ENCODE data around the gene CNN2.
A peak's percentile ranks its signal among the peaks of the same experiment; 100 is the strongest.

Gene CNN2

DNA sequence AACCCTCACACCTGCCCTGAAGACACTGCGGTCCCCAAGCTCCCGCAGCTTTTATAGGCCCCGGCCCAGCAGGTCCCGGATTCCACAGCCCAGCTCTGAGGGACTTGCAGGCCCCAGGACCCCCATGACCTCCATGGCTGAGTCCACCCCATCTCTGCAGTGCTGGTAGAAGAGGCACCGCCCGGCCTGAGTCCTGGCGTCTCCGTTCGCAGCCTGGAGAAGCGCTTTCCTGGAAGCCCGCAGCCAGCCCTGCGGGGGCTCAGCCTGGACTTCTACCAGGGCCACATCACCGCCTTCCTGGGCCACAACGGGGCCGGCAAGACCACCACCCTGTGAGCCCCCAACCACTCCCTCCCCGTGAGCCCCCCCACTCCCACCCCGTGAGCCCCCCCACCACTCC lies 22.7 kb downstream of the CNN2 start:
- no peak for DNase-seq (ENCODE audit: low spot score)

DNA sequence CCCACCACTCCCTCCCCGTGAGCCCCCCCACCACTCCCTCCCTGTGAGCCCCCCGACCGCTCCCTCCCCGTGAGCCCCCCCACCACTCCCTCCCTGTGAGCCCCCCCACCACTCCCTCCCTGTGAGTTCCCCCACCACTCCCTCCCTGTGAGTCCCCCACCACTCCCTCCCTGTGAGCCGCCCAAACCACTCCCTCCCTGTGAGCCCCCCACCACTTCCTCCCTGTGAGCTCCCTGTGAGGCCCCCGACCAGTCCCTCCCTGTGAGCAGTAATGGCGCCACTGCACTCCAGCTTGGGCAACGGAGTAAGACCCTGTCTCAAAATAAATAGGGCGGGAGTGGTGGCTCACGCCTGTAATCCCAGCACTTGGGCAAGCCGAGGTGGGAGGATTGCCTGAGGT lies 23.4 kb downstream of the CNN2 start:
- no peak for DNase-seq (ENCODE audit: low spot score)

DNA sequence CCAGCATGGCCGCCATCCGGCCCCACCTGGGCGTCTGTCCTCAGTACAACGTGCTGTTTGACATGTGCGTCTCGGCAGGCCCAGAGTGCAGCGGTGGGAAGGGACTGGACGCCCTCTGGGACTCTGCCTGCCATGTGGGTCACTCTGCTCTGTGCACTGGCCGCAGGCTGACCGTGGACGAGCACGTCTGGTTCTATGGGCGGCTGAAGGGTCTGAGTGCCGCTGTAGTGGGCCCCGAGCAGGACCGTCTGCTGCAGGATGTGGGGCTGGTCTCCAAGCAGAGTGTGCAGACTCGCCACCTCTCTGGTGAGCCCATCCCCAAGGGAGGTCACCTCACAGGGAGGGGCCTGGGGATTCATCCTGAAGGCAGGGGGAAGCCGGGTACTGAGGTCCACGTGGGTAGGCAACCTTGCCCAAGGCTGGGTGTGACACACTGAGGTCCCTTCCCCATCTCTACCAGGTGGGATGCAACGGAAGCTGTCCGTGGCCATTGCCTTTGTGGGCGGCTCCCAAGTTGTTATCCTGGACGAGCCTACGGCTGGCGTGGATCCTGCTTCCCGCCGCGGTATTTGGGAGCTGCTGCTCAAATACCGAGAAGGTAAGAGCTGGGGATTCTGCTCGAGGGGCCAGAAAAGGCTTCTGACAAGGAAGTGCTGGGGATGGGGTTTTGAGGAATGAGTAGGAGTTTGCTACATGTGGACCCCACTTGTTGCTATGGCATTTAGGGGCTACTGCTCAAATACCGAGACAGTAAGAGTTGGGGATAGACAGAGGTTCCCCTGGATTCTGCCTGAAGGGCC lies 24.8 kb downstream of the CNN2 start:
- DNase-seq (ENCODE audit: low spot score): no peak

DNA sequence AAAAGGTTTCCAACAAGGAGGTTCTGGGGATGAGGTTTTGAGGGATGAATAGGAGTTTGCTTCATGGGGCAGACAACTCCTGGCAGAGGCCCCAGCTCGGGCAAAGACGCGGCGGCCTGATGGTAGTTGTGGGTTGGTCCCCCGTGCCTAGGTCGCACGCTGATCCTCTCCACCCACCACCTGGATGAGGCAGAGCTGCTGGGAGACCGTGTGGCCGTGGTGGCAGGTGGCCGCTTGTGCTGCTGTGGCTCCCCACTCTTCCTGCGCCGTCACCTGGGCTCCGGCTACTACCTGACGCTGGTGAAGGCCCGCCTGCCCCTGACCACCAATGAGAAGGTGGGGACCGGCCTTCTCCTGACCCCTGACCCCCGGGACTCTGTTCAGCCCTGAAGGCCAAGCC lies 25.4 kb downstream of the CNN2 start:
- DNase-seq (ENCODE audit: low spot score): no peak

DNA sequence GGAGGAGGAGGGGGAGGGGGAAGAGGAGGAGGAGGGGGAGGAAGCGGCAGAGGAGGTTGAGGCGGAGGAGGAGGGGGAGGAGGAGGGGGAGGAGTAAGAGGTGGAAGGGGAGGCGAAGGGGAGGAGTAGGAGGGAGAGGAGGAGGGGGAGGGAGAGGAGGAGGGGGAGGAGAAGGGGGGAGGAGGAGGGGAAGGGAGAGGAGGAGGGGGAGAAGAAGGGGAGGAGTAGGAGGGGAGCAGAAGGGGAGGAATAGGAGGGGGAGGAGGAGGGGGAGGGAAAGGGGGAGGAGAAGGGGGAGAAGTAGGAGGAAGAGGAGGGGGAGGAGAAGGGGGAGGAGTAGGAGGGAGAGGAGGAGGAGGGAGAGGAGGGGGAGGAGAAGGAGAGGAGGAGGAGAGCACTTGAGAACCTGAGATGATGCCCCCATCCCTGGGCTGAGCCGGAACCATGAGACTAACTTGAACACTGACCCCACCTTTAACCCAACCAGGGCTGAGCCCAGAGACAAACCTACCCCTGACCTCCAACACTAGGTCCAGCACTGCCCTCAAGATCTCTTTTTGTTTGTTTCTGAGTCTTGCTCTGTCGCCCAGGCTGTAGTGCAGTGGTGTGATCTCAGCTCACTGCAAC lies 26.1 kb downstream of the CNN2 start:
- no peak for DNase-seq (ENCODE audit: low spot score)

DNA sequence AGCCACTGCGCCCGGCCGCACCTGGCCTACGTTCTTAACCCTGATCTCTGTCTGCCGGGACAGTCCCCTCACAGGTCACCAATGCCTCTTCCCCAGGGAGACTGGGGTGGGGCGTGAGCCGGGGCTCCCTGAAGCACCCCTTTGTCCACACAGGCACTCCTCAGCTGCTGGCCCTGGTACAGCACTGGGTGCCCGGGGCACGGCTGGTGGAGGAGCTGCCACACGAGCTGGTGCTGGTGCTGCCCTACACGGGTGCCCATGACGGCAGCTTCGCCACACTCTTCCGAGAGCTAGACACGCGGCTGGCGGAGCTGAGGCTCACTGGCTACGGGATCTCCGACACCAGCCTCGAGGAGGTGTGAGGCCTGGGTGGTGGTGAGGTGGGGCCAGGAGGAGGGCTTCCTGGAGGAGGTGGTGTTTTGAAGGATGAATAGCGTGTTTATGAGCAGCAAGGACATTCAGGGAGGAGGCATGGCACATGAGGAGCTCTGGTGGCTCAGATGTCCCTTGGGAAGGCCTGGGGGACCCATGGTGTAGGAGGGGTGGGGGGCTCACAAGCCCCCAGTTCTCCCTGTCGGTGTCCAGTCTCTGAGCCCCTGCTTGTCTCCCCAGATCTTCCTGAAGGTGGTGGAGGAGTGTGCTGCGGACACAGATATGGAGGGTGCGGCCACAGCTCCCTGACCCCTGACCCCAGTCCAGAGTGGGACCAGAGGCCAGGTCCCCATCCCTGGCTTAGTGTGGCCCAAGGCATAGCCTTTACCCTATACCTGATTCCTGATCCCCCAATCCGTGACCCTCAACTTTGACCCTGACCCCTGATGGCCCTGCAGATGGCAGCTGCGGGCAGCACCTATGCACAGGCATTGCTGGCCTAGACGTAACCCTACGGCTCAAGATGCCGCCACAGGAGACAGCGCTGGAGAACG lies 27.0 kb downstream of the CNN2 start:
- no peak for DNase-seq (ENCODE audit: low spot score)

DNA sequence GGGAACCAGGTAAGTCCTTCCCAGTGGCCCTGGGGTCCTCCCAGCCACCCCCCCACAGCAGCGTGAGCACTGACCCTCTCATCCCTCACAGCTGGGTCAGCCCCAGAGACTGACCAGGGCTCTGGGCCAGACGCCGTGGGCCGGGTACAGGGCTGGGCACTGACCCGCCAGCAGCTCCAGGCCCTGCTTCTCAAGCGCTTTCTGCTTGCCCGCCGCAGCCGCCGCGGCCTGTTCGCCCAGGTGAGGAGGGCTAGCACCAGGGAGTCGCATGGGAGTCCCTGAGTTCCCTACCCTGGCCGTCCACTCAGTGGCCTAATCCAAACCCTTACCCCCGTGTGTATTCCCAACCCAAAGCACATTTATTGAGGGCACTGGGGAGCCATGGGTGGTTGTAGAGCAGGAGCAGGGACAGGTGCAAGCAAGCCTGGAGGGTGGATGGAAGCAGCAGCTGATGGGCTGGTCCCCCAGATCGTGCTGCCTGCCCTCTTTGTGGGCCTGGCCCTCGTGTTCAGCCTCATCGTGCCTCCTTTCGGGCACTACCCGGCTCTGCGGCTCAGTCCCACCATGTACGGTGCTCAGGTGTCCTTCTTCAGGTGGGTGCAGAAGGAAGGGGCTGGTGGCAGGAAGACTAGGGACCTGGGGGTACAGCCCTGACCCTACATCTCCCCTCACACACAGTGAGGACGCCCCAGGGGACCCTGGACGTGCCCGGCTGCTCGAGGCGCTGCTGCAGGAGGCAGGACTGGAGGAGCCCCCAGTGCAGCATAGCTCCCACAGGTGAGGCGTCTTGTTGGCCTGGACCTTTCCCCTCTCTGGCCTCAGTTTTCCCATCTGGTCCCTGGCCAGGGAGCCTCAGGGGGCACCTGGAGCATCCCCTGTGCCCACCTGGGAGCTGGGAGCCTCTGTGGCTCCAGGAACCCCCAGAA lies 28.0 kb downstream of the CNN2 start:
- DNase-seq (ENCODE audit: low spot score): no peak

DNA sequence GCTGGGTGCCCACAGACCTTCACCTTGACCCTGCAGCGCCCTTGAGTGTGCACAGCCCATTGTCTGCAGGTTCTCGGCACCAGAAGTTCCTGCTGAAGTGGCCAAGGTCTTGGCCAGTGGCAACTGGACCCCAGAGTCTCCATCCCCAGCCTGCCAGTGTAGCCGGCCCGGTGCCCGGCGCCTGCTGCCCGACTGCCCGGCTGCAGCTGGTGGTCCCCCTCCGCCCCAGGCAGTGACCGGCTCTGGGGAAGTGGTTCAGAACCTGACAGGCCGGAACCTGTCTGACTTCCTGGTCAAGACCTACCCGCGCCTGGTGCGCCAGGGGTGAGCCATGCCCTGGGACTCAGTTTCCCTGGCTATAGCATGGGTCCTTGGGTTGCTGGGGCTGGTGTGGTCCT lies 28.6 kb downstream of the CNN2 start:
- DNase-seq (ENCODE audit: low spot score): no peak

DNA sequence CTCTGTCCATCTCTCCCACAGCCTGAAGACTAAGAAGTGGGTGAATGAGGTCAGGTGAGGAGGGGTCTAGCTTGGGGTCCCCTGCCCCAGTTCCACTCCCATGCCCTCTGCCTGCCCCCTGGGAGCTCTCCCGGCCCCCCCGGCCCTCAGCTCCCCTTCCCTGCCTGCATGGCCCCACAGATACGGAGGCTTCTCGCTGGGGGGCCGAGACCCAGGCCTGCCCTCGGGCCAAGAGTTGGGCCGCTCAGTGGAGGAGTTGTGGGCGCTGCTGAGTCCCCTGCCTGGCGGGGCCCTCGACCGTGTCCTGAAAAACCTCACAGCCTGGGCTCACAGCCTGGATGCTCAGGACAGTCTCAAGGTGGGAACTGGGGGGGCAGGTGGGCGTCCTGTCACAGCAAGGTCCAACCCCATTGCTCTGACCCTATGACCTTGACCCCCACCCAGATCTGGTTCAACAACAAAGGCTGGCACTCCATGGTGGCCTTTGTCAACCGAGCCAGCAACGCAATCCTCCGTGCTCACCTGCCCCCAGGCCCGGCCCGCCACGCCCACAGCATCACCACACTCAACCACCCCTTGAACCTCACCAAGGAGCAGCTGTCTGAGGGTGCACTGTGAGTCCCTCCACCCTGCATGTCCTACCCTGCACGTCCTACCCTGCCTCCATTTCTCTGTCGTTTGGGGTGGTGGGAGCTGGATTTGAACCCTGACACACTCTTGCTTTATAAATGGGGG lies 29.6 kb downstream of the CNN2 start:
- no peak for DNase-seq (ENCODE audit: low spot score)

DNA sequence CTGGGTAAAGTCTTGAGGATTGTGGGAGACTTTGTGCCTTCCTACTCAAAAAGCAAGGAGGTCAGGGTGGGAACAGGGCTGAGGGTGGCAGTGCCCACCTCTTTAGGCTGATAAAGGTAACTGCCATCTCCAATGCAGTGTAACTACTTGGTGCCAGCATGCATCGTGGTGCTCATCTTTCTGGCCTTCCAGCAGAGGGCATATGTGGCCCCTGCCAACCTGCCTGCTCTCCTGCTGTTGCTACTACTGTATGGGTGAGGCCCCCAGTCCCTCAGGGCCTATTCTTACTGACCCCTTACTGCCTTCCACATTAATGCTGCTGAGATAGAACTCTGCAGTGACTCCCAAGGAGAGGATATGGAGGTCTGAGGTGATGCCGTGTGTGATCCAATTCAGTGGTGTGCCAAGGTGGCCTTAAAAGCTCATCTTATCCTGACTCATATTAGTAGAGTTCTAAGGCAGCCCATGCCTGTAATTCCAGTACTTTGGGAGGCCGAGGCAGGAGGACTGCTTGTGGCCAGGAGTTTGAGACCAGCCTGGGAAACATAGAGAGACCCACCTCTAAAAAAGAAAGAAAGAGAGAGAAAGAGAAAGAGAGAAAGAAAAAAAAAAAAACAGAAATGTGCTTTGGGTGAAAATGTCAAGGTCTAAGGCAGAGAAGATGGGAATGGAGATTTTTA lies 30.9 kb downstream of the CNN2 start:
- no peak for DNase-seq (ENCODE audit: low spot score)

DNA sequence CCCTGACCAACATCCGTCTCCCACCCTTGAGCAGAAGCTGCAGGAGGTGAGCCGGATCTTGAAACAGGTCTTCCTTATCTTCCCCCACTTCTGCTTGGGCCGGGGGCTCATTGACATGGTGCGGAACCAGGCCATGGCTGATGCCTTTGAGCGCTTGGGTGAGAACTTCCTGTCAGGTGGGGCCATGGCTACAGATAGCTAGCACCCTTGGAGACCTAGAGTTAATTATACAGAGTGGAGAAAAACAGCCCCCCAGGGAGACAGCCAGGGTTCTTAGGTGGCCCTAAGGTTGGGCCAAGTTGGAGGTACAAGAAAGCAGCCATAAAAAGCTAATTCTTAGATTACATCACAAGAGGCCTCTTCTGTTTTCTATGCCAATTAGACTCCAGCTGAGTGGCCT lies 31.7 kb downstream of the CNN2 start:
- no peak for DNase-seq (ENCODE audit: low spot score)

DNA sequence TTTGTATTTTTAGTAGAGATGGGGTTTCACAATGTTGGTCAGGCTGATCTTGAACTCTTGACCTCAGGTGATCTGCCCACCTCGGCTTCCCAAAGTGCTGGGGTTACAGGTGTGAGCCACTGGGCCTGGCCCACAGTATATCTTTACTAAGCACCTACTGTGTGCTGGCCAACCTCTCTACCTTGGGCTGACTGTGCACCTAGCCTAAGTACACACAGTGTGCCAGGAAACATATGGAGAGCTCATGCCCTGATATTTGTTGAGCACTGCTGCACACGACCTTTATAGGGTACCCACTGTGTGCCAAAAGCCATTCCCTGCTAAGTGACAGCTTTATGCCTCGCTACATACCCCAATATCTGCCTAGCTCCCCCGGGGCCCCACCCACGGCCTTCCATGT lies 34.3 kb downstream of the CNN2 start:
- no peak for DNase-seq (ENCODE audit: low spot score)

DNA sequence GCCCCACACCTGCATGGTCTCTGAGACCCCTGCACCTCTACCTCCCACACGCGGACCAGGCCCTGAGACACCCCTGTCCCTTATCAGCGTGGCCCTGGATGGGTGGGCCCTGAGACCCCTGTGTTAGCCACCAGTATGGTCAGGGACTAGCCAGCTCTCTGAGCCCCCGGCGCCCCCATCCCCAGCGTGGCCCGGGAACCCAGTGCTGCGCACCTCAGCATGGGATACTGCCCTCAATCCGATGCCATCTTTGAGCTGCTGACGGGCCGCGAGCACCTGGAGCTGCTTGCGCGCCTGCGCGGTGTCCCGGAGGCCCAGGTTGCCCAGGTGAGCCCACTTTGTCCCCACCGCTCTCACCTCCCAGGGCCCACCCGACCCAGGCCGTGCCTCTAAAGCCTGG lies 35.6 kb downstream of the CNN2 start:
- no peak for DNase-seq (ENCODE audit: low spot score)

DNA sequence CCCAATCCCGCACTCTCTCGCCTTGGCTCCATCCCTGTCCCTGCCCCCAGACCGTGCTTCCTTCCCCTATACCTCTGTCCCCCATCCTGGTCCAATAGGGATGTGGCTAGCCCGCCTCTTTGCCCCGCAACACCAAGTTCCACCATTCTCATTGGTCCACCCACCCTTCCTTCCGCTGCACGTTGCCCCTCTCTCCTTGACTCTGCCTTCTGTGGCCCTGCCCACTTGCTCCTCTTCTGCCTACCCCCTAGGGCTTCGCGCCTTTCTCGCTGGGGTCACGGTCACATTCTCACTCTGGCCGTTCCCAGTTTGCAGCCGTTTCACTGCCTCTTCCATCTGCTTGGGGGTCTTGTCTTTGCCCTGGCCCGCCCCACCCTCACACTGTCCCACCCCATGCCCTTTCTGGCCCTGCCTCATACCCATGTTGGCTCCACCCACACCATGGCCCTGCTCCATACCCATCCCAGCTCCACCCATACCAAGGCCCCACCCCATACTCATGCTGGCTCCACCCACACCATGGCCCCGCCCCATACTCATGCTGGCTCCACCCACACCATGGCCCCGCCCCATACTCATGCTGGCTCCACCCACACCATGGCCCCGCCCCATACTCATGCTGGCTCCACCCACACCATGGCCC lies 36.1 kb downstream of the CNN2 start:
- DNase-seq (ENCODE audit: low spot score): no peak

DNA sequence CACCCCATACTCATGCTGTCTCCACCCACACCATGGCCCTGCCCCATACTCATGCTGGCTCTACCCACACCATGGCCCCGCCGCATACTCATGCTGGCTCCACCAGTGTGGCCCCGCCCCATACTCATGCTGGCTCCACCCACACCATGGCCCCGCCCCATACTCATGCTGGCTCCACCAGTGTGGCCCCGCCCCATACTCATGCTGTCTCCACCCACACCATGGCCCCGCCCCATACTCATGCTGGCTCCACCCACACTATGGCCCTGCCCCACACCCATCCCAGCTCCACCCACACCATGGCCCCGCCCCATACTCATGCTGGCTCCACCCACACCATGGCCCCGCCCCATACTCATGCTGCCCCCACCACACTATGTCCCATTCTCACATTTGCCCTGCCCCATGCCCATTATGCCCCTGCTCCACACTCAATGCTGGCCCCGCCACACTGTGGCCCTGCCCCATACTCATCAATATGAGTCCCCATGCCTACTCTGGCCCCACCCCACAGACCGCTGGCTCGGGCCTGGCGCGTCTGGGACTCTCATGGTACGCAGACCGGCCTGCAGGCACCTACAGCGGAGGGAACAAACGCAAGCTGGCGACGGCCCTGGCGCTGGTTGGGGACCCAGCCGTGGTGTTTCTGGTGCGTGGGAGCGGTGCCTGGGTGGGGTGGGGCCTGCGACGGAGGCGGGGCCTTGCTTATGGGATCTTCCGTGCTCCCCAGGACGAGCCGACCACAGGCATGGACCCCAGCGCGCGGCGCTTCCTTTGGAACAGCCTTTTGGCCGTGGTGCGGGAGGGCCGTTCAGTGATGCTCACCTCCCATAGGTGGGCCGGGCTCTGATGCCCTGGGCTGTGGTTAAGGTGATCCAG lies 36.9 kb downstream of the CNN2 start:
- no peak for DNase-seq (ENCODE audit: low spot score)

DNA sequence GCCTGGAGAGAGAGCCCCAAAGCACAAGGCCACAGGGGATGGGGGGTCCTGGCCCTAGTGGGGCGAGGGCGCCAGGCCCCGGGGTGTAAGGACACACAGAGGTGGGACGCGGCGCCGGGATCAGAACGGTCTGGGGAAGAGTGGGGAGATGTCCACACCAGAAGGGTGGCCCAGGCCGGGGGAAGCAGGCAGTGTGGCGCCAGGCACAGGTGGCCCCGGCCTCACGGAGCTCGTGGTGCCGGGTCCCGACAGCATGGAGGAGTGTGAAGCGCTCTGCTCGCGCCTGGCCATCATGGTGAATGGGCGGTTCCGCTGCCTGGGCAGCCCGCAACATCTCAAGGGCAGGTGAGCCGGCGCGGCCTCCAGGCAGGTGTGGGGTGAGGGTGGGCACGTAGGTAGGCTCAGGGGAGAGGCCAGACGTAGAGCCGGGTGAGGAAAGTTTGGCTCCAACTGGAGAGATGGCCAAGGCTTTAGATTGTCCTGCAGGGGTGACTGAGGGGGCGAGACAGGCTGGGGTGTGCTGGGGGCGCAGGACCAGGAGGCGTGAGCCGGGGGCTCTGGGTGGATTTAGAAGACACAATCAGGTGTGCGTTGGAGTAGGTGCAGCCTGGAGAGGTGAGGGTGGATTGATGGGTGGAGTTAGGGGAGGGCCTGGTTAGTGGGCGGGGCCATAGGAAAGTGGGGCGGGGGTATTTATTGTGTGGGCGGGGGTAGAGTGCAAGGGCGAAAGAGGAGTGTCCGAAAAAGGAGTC lies 37.7 kb downstream of the CNN2 start:
- DNase-seq (ENCODE audit: low spot score): no peak

DNA sequence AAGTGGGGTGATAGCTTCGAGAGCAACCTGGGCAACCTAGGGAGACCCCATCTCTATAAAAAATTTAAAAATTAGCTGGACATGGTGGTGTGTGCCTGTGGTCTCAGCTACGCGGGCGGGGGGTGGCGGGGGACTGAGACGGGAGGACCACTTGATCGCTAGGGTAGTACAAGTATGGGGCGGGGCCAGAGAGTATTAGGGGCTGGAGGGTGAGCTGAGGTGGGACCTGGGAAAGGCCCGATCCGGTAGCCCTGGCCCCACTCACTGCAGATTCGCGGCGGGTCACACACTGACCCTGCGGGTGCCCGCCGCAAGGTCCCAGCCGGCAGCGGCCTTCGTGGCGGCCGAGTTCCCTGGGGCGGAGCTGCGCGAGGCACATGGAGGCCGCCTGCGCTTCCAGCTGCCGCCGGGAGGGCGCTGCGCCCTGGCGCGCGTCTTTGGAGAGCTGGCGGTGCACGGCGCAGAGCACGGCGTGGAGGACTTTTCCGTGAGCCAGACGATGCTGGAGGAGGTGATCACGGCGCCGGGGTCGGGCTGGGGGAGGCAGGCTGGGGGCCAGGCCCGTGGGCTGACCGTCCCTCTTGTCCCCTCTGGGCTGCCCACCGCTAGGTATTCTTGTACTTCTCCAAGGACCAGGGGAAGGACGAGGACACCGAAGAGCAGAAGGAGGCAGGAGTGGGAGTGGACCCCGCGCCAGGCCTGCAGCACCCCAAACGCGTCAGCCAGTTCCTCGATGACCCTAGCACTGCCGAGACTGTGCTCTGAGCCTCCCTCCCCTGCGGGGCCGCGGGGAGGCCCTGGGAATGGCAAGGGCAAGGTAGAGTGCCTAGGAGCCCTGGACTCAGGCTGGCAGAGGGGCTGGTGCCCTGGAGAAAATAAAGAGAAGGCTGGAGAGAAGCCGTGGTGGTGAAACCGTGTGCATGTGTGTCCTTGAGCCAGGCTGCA lies 38.5 kb downstream of the CNN2 start:
- peak; percentile 96 for DNase-seq (ENCODE audit: low spot score)

Measured in HuH-7.5 (cell line).